Trophoblast cell (in vitro differentiated cells and primary cell): Measurements from ENCODE around the gene PEPD.
A peak's percentile ranks its signal among the peaks of the same experiment; 100 is the strongest.

ENCODE experiments used
- DNase-seq, 2 donors: peaks; one replicate each; pipeline ENCODE4 v3.0.0-alpha.2; 2016
- H2AFZ ChIP-seq: 2 replicates; pipeline ENCODE4 v1.6.1; 2013; ENCODE audit warnings: low read length, moderate library complexity, mild to moderate bottlenecking; ENCODE audit not compliant: insufficient read depth, poor library complexity
- H2AK5ac ChIP-seq: 2 replicates; pipeline ENCODE4 v1.6.1; 2013; ENCODE audit warnings: mild to moderate bottlenecking, low read length
- H2BK120ac ChIP-seq: 2 replicates; pipeline ENCODE4 v1.6.1; 2013; ENCODE audit warnings: low read length, mild to moderate bottlenecking, moderate library complexity; ENCODE audit not compliant: insufficient read depth, poor library complexity
- H2BK12ac ChIP-seq: 2 replicates; pipeline ENCODE4 v1.6.1; 2013; ENCODE audit warnings: mild to moderate bottlenecking, low read length, moderate library complexity
- H2BK5ac ChIP-seq: 2 replicates; pipeline ENCODE4 v1.6.1; 2013; ENCODE audit warnings: low read length, low read depth, moderate library complexity, mild to moderate bottlenecking; ENCODE audit not compliant: poor library complexity
- H3K14ac ChIP-seq: 2 replicates; pipeline ENCODE4 v1.6.1; 2013; ENCODE audit warnings: mild to moderate bottlenecking, low read length
- H3K18ac ChIP-seq: 2 replicates; pipeline ENCODE4 v1.6.1; 2013; ENCODE audit warnings: mild to moderate bottlenecking, low read length
- H3K23ac ChIP-seq: 2 replicates; pipeline ENCODE4 v1.6.1; 2013; ENCODE audit warnings: low read length
- H3K27ac ChIP-seq: 2 replicates; pipeline ENCODE4 v1.5.1; 2013; ENCODE audit warnings: low read depth, mild to moderate bottlenecking, inconsistent platforms, low read length, moderate library complexity
- H3K27me3 ChIP-seq: 2 replicates; pipeline ENCODE4 v1.6.1; 2013; ENCODE audit warnings: inconsistent platforms, mild to moderate bottlenecking, low read length, moderate library complexity; ENCODE audit not compliant: insufficient read depth
- H3K36me3 ChIP-seq, 2 experiments: 1 replicate in 1 of 2; 2 replicates in 1 of 2; pipeline ENCODE4 v1.6.1; 2013; ENCODE audit warnings: low read length in 2 of 2, mild to moderate bottlenecking in 2 of 2, moderate library complexity in 1 of 2; ENCODE audit not compliant: insufficient read depth in 2 of 2, control insufficient read depth in 1 of 2
- H3K4ac ChIP-seq: 2 replicates; pipeline ENCODE4 v1.6.1; 2013; ENCODE audit warnings: low read depth, mild to moderate bottlenecking, low read length, moderate library complexity
- H3K4me1 ChIP-seq, 2 experiments: 1 replicate in 1 of 2; 2 replicates in 1 of 2; pipeline ENCODE4 v1.6.1; 2013; ENCODE audit warnings: low read length in 2 of 2, mild to moderate bottlenecking in 2 of 2, moderate library complexity in 1 of 2; ENCODE audit not compliant: insufficient read depth in 2 of 2, control insufficient read depth in 1 of 2
- H3K4me2 ChIP-seq: 2 replicates; pipeline ENCODE4 v1.6.1; 2013; ENCODE audit warnings: inconsistent platforms, mild to moderate bottlenecking, low read length, moderate library complexity
- H3K4me3 ChIP-seq: 2 replicates; pipeline ENCODE4 v1.5.1; 2013; ENCODE audit warnings: mild to moderate bottlenecking, low read depth, low read length, inconsistent platforms
- H3K79me1 ChIP-seq: one replicate; pipeline ENCODE4 v1.6.1; 2013; ENCODE audit warnings: low read length
- H3K79me2 ChIP-seq: 2 replicates; pipeline ENCODE4 v1.6.1; 2013; ENCODE audit warnings: low read length, mild to moderate bottlenecking; ENCODE audit not compliant: control insufficient read depth, insufficient read depth, poor library complexity
- H3K9ac ChIP-seq: 2 replicates; pipeline ENCODE4 v1.6.1; 2013; ENCODE audit warnings: mild to moderate bottlenecking, low read length
- H3K9me3 ChIP-seq: 2 replicates; pipeline ENCODE4 v1.6.1; 2013; ENCODE audit warnings: low read depth, mild to moderate bottlenecking, control low read depth, inconsistent platforms, low read length; ENCODE audit not compliant: insufficient read depth
- H4K12ac ChIP-seq: 2 replicates; pipeline ENCODE4 v1.6.1; 2013; ENCODE audit warnings: low read depth, mild to moderate bottlenecking, low read length, moderate library complexity
- H4K8ac ChIP-seq: 2 replicates; pipeline ENCODE4 v1.6.1; 2013; ENCODE audit warnings: low read depth, mild to moderate bottlenecking, low read length, moderate library complexity
- H4K91ac ChIP-seq: one replicate; pipeline ENCODE4 v1.6.1; 2013; ENCODE audit warnings: low read depth, mild to moderate bottlenecking, low read length, moderate library complexity
- WGBS: extraction: QIAGEN DNeasy Blood & Tissue Kit; methylation state at CpG from one replicate; pipeline ENCODE4 v1.1.7; 2013; ENCODE audit warnings: missing lambda C conversion rate; ENCODE audit not compliant: insufficient read length, insufficient coverage; ENCODE audit errors: extremely low coverage; 5-methylcytosine and 5-hydroxymethylcytosine counted together

Gene PEPD

DNA sequence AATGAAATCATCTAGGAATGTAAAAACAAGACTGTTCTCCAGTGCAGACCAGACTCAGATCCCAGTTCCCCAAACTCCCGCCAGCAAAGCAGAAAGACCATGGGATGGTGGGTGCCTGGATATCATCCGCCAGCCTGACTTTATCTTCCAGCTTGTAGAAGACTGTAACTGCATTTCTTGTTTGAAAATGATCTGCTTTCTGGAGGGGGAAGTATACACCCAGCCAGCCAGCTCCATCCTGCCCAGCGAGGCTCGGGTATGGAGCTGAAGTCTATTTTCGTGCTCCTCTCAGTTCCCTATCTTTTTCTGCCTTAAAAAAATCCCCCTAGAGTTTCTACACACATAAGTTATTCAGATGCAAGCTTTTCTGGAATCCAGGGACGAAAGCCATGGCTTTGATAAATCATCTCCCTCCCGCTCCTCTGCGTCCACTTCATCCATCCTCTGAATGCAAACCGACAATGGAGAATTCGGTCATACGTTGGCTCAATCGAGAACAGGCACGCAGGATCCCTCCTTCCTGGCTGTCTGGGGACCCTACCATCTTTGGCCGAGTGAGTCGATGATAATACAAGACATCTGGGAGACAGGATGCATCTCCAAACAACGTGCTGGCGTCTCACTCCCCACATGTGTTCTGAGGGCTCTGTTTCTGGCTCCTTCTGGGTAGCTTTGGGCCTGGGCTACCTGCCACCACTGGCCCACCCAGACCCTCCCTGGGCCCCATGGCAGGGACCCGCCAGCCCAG is 116.9 kb downstream of the PEPD start:
- Histone ChIP-seq H2AK5ac (no peak overlapping the region), H3K9me3 (no peaks in the 10 kb centered on the region), H3K4me1 (peaks cover 0 to 2% of the 10 kb centered on the region in 2 experiments), H4K12ac (no peak overlapping the region), H3K79me1 (no peaks in the 10 kb centered on the region), H3K4me3 (no peak overlapping the region), H2BK12ac (no peak overlapping the region), H2AFZ (no peak overlapping the region), H2BK120ac (no peak overlapping the region), H4K8ac (no peak overlapping the region), H3K23ac (no peak overlapping the region), H3K9ac (no peak overlapping the region), H3K4me2 (no peak overlapping the region), H3K27me3 (no peaks in the 10 kb centered on the region), H3K27ac (no peak overlapping the region), H3K79me2 (no peaks in the 10 kb centered on the region), H3K36me3 (no peaks in the 10 kb centered on the region), H3K4ac (no peak overlapping the region), H3K14ac (no peak overlapping the region), H2BK5ac (no peak overlapping the region), H4K91ac (no peak overlapping the region), H3K18ac (no peak overlapping the region)
- WGBS = no CpG with 5 or more reads among the region's 18 CpGs
- DNase-seq = no peak

DNA sequence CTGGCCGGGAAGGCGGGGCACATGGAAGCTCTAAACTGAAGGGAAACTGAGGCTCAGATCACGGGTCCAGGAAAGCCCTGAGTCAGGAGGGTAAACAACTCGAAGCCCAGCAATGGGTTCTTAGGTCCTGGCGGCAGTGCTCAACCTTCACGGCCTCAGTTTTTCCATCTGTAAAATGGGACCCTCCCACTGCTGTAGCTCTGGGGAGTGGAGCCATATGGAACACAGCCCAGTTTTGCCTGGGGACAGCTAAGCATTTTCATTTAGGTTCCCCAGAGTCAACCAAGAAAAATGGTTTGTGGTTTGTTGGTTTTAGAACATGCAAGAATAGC is 117.7 kb downstream of the PEPD start:
- no peak overlapping the region for H3K4me2 ChIP-seq
- no peak overlapping the region for H3K14ac ChIP-seq
- H3K23ac ChIP-seq = no peak overlapping the region
- no peak overlapping the region for H2BK5ac ChIP-seq
- no CpG with 5 or more reads among the region's 6 CpGs for WGBS
- no peak overlapping the region for H4K12ac ChIP-seq
- no peaks in the 10 kb centered on the region for H3K79me1 ChIP-seq
- peaks cover 0 to 2% of the 10 kb centered on the region in 2 experiments for H3K4me1 ChIP-seq
- H3K36me3 ChIP-seq = no peaks in the 10 kb centered on the region
- no peak overlapping the region for H3K4ac ChIP-seq
- H3K27me3 ChIP-seq = no peaks in the 10 kb centered on the region
- no peak overlapping the region for H4K8ac ChIP-seq
- H3K27ac ChIP-seq = no peak overlapping the region
- no peak overlapping the region for H2AK5ac ChIP-seq
- H2AFZ ChIP-seq = no peak overlapping the region
- no peak overlapping the region for H2BK120ac ChIP-seq
- H4K91ac ChIP-seq = no peak overlapping the region
- no peak overlapping the region for H3K9ac ChIP-seq
- H2BK12ac ChIP-seq = no peak overlapping the region
- no peak overlapping the region for H3K18ac ChIP-seq
- DNase-seq = no peak
- no peak overlapping the region for H3K4me3 ChIP-seq
- no peaks in the 10 kb centered on the region for H3K79me2 ChIP-seq
- H3K9me3 ChIP-seq = no peaks in the 10 kb centered on the region

DNA sequence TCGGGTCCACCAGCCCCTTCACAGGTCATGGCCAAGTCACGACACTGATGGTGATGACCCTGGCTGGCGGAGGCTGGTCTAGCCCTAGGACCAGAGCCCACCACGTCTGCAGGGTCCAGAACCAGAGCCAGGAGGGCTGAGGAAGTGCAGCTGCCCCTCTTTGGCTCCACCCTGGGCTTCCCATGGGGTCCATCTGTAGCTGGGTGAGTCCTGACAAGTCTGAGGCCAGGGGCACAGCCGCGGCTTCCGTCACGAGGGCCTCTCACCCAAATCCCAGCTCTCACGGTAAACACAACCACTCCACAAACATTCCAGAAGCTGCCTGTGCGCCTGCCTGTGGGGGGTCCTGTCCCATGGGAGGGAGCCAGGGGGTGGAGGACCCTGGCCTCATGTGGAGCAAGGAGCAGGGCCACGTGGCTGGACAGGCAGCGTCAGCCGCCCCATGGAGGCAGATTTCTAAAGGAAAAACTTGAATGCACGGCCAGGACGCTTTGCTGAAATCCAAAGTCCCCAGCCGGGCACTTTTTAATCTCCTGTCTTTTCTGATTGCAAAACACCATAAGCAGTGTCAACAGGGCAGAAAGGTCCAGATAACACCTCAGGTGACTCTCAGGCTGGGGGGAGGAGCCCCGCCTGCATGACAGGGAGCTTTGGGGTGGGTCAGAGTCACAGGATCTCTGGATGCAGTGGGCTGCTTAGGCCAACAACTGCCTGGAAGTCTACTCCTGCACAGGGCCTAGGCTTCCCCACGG is 118.2 kb downstream of the PEPD start:
- no peak overlapping the region for H3K23ac ChIP-seq
- no peak overlapping the region for H3K14ac ChIP-seq
- no peak overlapping the region for H2AK5ac ChIP-seq
- no peak overlapping the region for H2BK120ac ChIP-seq
- H3K9me3 ChIP-seq = no peaks in the 10 kb centered on the region
- H3K36me3 ChIP-seq = no peaks in the 10 kb centered on the region
- no peaks in the 10 kb centered on the region for H3K27me3 ChIP-seq
- no peaks in the 10 kb centered on the region for H3K79me1 ChIP-seq
- H3K27ac ChIP-seq = no peak overlapping the region
- H3K4ac ChIP-seq = no peak overlapping the region
- H3K18ac ChIP-seq = no peak overlapping the region
- DNase-seq = no peak
- H3K4me2 ChIP-seq = no peak overlapping the region
- peak overlapping the region; percentile 12 for H2BK12ac ChIP-seq
- peaks cover 0 to 2% of the 10 kb centered on the region in 2 experiments for H3K4me1 ChIP-seq
- H3K9ac ChIP-seq = no peak overlapping the region
- WGBS = no CpG with 5 or more reads among the region's 18 CpGs
- H2AFZ ChIP-seq = no peak overlapping the region
- no peak overlapping the region for H4K8ac ChIP-seq
- H4K12ac ChIP-seq = no peak overlapping the region
- H3K4me3 ChIP-seq = no peak overlapping the region
- H3K79me2 ChIP-seq = no peaks in the 10 kb centered on the region
- H2BK5ac ChIP-seq = no peak overlapping the region
- H4K91ac ChIP-seq = peak overlapping the region; percentile 49

DNA sequence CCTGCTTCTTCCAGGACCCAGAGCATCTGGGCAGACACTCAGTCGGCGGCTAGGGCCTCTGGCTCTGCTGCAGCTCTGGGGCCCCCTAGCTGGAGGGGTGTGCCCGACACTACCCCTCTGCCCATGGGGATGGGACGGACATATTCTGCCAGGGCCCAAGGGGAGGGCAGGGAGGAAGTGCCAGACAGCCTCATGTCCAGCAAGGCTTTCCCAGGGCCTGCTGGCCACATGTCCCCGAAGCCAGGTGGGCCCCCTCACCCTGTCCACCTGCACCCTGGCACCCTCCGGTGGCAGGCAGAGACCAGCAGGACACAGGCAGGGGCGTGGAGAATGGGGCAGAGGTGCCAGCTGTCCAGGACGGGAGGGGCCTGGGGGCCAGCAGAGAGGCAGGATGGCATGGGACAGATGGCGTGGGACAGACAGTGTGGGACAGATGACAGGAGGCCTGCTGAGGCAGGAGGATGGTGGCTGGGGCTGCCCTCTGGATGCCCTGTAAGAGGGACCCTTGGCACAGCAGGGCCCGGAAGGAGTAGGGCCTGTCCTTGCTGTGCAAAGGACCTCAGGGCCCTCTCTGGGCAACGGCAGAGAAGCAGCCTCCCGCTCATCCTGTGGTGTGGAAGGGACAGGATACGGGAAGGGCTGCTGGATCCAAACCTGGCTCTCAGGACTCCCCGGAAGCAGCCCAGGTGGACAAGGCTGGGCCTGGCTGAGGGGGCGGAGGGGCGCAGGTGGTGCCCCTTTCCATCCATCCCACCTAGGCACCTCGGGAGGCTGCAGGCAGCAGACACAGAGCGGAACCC is 119.0 kb downstream of the PEPD start:
- H3K23ac ChIP-seq = no peak overlapping the region
- no peak overlapping the region for H2BK120ac ChIP-seq
- peaks cover 0 to 2% of the 10 kb centered on the region in 2 experiments for H3K4me1 ChIP-seq
- H4K8ac ChIP-seq = no peak overlapping the region
- H3K27ac ChIP-seq = no peak overlapping the region
- no CpG with 5 or more reads among the region's 18 CpGs for WGBS
- H3K27me3 ChIP-seq = no peaks in the 10 kb centered on the region
- H3K4me2 ChIP-seq = no peak overlapping the region
- H3K18ac ChIP-seq = no peak overlapping the region
- no peak overlapping the region for H2AFZ ChIP-seq
- no peak overlapping the region for H3K4ac ChIP-seq
- no peak overlapping the region for H3K4me3 ChIP-seq
- no peak overlapping the region for H4K12ac ChIP-seq
- H3K79me1 ChIP-seq = no peaks in the 10 kb centered on the region
- DNase-seq = no peak
- H4K91ac ChIP-seq = no peak overlapping the region
- H2BK5ac ChIP-seq = no peak overlapping the region
- H3K9ac ChIP-seq = no peak overlapping the region
- H3K79me2 ChIP-seq = no peaks in the 10 kb centered on the region
- H2BK12ac ChIP-seq = no peak overlapping the region
- H3K36me3 ChIP-seq = no peaks in the 10 kb centered on the region
- H3K9me3 ChIP-seq = no peaks in the 10 kb centered on the region
- no peak overlapping the region for H2AK5ac ChIP-seq
- no peak overlapping the region for H3K14ac ChIP-seq
